Measurements from ENCODE around the gene ADD2.

- no peak for TF ChIP-seq CTCF (IDR thresholded peaks at IDR 0.05; ENCODE audit: low read depth, low read length, poor library complexity, severe bottlenecking)
- TF ChIP-seq EZH2phosphoT487 (IDR thresholded peaks at IDR 0.05; ENCODE audit: borderline replicate concordance, low read length), result no peak
These were observed 117.0 kb downstream of the ADD2 start for GRCh38 chr2:70651014-70651413.

All from DOHH2 (cell line).